T47D (cell line): ENCODE data around the gene TIPIN.
"Not testable (repeated sequence)": the region's sequence is repeated elsewhere in the genome, so short reads cannot be mapped to it uniquely, and the experiment has no call there.

Experiments used
- DNase-seq, 2 experiments: peaks; one replicate each; pipeline versions ENCODE4 v3.0.0 to v3.0.0-alpha.2; 2011 to 2012; ENCODE audit warnings: low read depth in 1 of 2, low spot score in 1 of 2
- JUND ChIP-seq: IDR thresholded peaks from 2 replicates; pipeline ENCODE4 v1.6.1; 2012; ENCODE audit warnings: low read depth
- in situ Hi-C: cut with HindIII; loops from 2 replicates; pipeline ENCODE4 v1.10.0; 2016; ENCODE audit warnings: low sequenced_read_pairs, low pct_unique_long_range_greater_than_20kb

Gene TIPIN

DNA sequence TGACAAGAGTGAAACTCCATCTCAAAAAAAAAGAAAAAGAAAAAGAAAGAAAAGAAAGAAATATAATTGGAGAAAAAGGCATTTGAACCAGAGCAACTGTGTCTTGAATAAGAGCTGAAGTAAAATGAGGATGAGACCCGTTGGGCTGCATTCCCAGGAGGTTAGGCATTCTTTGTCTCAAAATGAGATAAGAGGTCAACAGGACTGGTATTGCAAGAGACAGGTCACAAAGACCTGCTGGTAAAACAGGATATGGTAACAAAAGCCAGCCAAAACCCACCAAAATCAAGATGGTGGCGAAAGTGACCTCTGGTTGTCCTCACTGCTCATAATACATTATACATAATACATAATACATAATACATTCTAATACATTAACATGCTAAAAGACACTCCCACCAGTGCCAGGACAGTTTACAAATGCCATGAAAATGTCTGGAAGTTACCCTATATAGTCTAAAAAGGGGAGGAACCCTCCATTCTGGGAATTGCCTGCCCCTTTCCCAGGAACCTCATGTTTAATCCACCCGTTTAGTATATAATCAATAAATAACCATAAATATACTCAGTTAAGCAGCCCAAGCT lies 8.6 kb upstream of the TIPIN start:
- DNase-seq = peak in 1 of 2 experiments; percentile 35
- in situ Hi-C loops = no loop called here
- TF ChIP-seq JUND = no peak

DNA sequence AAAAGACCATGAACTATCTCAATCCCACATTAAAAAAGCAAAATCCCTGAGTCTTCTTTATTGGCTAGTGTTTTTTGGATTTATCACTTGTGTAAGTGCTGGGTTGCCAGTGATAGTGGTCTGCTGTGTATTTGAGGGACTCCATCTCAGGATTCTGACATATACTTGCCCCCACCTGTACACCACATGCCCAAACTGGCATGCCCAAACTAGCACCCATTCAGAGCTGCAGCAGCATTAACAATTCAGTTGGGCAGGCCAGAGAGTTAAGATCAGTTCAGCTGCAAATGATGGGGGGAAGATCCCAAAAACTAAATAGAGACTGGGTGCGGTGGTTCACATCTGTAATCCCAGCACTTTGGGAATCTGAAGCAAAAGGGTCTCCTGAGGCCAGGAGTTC lies 6.3 kb upstream of the TIPIN start:
- DNase-seq = no peak
- TF ChIP-seq JUND = no peak
- in situ Hi-C loops = no loop called here

DNA sequence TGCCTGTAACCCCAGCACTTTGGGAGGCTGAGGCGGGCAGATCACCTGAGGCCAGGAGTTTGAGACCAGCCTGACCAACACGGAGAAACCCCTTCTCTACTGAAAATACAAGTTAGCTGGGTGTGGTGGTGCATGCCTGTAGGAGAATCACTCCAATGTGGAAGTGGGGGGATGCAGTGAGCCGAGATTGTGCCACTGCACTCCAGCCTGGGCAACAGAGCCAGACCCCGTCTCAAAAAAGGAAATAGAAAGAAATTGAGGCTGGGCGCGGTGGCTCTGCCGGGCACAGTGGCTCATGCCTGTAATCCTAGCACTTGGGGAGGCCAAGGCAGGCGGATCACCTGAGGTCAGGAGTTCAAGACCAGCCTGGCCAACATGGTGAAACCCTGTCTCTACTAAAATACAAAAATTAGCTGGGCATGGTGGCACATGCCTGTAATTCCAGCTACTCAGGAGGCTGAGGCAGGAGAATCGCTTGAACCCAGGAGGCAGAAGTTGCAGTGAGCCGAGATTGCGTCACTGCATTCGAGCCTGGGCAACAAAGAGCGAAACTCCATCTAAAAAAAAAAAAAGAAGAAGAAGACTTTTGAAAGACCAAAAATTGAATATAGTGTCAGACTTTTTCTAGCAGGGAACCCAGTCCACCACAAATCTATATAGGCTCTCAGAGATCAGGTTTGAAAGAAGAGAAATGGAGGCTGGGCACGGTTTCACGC lies 5.4 kb upstream of the TIPIN start:
- in situ Hi-C loops, DNase-seq: not testable (repeated sequence)

DNA sequence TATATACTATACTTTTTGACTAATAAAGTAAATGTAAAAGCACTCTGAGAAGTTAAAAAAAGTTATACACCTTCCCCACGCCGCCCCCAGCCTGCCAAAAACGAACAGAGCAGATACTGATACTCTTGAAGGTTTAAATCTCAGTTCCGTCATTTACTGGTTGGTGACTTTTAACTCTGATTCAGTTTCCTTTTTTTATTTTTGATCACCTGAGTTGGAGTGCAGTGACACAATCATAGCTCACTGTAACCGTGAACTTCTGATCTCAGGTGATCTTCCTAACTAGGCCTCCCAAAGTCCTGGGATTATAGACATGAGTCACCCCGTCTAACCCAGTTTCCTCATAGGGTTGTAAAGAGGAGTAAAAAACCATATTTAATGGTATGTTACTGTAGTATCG lies 3.3 kb upstream of the TIPIN start:
- in situ Hi-C loops = no loop called here
- DNase-seq = no peak
- no peak for TF ChIP-seq JUND

DNA sequence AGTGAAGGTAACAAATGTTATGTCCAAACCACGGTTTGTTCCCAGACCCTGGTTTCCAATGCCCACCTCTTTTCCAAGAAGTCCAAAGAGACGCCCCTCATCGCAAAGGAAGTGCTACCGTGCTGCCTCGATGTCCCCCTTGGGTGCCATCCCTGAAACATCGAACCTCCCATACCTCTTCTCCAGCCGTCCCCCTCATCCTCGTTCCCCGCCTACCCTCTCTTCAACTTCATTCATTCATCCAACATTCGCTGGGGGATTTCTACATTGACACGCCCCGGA lies 467 bp downstream of the TIPIN start:
- in situ Hi-C loops = no loop called here
- no peak for TF ChIP-seq JUND

DNA sequence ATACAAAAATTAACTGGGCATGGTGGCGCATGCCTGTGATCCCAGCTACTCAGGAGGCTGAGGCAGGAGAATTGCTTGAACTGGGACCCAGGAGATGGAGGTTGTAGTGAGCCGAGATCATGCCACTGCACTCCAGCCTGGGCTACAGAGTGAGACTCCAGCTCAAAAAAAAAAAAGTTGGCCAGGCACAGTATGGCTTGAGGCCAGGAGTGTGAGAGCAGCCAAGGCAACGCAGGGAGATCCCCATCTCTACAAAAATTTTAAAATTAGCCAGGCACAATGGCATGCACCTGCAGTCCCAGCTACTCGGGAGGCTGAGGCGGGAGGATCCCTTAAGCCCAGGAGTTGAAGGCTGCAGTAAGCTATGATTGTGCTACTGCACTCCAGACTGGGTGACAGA lies 8.0 kb downstream of the TIPIN start:
- DNase-seq, in situ Hi-C loops: not testable (repeated sequence)

More for the DNA sequence above, 467 bp downstream of the TIPIN start:
- DNase-seq = no peak

DNA sequence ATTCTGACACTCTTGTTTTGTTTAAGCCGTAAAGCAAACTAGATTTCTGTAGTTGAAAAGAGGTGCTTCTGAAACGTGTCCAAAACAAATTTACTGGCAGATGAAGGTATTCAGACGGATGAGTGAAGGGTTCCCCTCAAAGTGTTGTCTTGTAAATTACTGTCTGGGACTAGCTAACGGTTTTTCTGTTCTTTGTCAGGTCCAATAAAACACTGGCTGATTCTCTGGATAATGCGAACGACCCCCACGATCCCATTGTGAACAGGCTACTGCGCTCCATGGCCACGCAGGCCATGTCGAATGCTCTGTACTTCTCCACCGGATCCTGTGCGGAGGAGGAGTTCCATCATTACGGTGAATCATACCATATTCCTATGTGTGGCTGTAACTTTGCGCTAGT lies 27.7 kb downstream of the TIPIN start:
- in situ Hi-C loops = no loop called here
- TF ChIP-seq JUND = no peak
- DNase-seq = no peak

DNA sequence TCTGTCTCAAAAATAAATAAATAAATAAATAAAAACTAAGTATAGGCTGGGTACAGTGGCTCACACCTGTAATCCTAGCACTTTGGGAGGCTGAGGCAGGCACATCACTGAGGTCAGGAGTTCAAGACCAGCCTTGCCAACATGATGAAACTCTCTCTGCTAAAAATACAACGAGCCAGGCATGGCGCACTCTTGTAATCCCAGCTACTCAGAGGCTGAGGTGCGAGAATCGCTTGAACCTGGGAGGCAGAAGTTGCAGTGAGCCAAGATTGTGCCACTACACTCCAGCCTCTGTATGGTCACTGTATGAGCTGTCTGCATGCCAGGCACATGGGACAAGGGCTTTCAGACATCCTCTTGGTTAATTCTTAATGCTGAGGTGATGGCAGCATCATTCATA lies 28.7 kb downstream of the TIPIN start:
- in situ Hi-C loops = no loop called here
- no peak for TF ChIP-seq JUND

DNA sequence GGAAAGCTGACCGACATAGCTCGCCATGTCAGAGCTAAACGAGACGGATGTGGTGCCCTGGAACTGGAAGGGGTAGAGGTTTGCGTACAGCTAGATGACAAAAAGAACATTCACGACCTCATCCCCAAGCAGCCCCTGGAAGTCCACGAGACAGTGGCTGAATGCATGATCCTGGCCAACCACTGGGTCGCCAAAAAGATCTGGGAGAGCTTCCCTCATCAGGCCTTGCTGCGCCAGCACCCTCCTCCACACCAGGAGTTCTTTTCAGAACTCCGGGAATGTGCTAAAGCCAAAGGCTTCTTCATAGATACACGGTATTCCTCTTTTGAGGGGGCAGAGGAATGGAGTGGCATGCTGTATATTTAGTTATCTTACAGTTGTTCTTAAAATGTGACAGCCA lies 30.4 kb downstream of the TIPIN start:
- no peak for TF ChIP-seq JUND
- in situ Hi-C loops = no loop called here

More for the DNA sequence above, 28.7 kb downstream of the TIPIN start:
- DNase-seq = no peak

DNA sequence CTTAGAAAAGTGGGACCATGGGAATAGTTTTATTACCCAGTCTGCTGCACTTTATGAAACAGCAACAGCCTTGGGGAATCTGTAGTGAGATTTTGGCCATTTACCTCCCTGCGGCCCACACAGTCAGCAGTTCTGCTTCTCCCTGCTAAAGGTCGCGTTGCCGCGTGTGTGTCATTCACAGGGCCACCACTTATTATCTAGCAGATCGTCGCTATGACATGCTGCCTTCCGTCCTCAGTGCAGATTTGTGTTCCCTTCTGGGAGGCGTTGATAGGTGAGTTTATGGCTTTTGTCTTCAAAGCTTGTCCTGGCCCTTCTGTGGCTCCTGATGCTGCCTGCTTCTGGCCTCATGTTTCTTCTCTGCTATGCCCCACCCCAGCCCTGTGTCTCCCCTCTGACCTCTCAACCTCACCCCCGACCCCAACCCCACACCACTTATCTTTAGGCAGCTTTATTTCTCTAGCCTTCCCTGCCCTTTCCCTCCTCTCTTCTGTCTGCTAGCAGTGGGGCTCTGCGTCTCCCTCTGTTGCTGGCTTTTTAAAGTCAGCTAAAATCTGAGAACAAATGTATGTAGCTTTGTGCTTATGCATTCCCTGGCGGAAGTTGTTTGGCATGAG lies 33.1 kb downstream of the TIPIN start:
- in situ Hi-C loops = no loop called here
- no peak for TF ChIP-seq JUND
- DNase-seq = no peak

More for the DNA sequence above, 30.4 kb downstream of the TIPIN start:
- no peak for DNase-seq

DNA sequence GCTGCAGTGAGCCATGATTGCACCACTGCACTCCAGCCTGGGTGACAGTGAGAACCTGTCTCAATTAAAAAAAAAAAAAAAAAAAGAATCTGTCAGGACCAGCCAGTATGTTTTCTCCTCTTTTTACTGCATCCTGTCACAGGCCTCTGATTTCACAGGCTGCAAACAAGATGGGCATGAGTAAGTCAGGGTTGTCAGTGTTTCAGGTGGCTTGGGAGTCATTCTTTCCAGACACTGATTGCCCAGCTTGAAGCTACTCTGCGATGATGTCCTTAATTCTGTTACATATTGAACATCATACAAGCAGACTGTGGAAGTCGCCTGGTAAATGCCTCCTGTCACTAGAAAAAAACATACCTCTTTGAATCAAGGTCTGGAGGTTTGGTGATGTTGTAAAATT lies 44.3 kb downstream of the TIPIN start:
- in situ Hi-C loops = no loop called here
- no peak for DNase-seq
- no peak for TF ChIP-seq JUND

DNA sequence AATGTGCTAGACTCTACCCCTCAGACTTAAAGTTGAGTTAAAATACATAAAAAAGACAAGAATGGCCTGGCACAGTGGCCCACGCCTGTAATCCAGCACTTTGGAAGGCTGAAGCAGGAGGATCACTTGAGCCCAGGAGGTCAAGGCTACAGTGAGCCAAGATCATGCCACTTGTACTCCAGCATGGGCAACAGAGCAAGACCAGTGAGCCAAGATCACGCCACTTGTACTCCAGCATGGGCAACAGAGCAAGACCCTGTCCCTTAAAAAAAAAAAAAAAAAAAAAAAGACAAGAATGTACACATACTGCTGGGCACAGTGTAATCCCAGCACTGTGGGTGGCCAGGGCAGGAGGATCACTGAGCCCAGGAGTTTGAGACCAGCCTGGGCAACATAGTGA lies 45.7 kb downstream of the TIPIN start:
- in situ Hi-C loops = no loop called here
- no peak for DNase-seq
- no peak for TF ChIP-seq JUND

DNA sequence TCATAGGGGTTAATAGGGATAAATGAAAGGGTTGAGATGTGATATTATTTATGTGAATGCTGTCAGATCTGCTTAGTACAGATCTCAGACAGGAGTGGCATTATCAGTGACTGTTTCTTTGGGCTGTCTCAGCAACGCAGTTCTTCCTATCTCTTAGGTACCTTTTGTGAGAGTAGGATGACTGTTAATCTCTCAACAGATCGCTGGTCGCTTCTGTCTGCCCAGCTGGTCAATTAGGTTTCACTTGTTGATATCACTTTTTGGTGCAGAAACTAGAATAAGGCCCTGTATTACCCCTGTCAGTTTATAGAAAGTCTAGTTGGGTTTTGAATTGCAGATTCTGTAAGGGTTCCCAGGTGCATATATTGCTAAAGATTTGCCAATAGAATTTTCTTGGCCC lies 46.7 kb downstream of the TIPIN start:
- DNase-seq = no peak
- in situ Hi-C loops = no loop called here
- TF ChIP-seq JUND = no peak

DNA sequence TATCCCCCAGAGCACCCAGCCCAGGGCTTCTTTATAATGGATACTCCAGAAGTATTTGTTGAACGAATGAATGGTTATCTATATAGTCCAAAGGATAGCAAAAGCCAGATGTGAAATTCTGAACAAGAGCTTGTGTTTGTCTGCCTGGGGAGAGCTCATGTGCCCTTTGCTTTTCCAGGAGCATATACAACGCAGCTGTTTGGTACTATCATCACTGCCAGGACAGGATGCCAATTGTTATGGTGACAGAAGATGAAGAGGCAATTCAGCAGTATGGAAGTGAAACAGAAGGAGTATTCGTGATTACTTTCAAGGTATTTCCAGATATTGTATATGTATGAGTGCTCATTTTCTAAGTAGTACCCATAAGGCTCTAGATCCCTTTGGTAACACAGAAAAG lies 48.0 kb downstream of the TIPIN start:
- DNase-seq = no peak
- in situ Hi-C loops = no loop called here
- TF ChIP-seq JUND = no peak
